Measurements from ENCODE around the gene CLPTM1L.

Gene CLPTM1L

GRCh38 chr5:1270933-1271914 is 73.7 kb downstream of the CLPTM1L start:
- DNase-seq, result no peak

- DNase-seq, result no peak
Observed at GRCh38 chr5:1270426-1270825, 74.5 kb downstream of the CLPTM1L start.

GRCh38 chr5:1268666-1269065 is 76.2 kb downstream of the CLPTM1L start:
- DNase-seq, result no peak

GRCh38 chr5:1268056-1268455 is 76.8 kb downstream of the CLPTM1L start:
- no peak for DNase-seq

All from CD4-positive, alpha-beta T cell treated with Interleukin-15 for 1 hour (primary cell).